ENCODE data around the gene CHSY3.

Gene CHSY3

DNA sequence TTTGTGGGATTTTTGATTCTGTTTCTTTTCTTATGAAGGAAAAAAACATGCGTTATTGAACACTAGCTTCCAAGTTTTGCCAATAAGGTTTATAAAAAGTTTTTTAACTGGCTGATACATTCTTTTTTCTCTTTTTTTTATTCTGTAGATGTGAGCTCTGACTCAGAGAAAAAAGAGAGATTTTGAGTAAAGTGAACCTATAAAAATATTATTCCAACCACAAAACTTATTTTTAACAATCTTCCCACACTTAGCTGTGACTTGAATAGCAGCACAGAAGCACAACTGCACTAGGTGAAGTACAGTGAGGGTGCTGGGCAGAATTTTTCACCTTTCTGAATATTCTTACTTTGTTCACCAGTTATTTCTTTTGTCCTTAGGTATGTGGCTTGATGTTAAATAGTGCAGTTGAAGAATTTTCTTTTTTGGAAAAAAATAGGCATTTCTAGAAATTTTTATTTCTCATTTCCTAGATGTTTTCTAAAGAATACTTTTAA, 41.6 kb downstream of the CHSY3 start:
- no peak for DNase-seq (ENCODE audit: low read depth in 2 of 2)

DNA sequence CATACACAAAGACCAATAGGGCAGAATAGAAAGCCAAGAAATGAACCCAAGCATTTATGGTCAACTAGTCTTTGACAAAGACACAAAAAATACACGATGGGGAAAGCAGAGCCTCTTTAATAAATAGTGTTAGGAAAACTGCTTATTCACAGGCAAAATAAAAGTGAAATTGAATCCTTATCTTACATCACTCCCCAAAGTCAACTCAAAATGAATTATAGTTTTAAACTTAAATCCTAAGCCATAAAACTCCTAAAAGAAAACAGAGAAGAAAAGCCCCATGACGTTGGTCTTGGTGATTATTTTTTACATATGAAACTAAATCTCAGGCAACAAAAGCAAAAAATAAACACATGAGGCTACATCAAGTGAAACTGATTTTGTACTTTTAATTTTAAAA, 46.8 kb downstream of the CHSY3 start:
- no peak for DNase-seq (ENCODE audit: low read depth in 2 of 2)

DNA sequence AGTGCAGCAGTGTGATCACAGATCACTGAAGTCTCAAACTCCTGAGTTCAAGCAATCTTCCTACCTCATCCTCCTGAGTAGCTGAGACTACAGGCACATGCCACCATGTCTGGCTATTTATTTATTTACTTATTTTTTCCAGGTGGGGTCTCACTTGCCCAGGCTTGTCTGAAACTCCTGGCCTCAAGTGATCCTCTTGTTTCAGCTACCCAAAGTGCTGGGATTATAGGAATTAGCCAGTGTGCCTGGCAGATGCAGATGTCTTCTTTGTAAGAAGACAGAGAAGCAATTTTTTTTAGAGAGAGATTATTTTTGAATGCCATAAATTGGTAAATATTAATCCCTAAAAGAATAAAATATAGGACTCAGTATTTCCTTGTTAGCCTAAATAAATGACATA, 54.3 kb downstream of the CHSY3 start:
- no peak for DNase-seq (ENCODE audit: low read depth in 2 of 2)

DNA sequence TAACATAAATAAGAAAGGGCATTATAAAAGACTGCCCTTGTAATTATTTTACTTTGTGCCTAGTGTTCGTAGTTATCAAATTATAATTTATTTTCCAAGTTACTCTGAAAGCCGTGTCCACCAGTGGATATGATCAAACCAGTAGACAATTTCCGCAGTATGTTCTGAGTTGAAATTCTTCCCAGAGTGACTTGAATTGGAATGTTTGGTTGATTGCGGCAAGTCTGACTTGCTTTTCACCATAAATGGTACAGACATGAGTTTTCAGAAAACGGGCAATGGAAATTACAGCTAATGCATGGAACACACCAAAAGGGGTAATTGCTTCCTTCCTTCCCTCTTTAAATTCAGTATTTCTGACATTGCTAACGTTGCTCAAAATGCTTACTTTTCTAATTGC, 56.6 kb downstream of the CHSY3 start:
- DNase-seq (ENCODE audit: low read depth in 2 of 2): no peak

DNA sequence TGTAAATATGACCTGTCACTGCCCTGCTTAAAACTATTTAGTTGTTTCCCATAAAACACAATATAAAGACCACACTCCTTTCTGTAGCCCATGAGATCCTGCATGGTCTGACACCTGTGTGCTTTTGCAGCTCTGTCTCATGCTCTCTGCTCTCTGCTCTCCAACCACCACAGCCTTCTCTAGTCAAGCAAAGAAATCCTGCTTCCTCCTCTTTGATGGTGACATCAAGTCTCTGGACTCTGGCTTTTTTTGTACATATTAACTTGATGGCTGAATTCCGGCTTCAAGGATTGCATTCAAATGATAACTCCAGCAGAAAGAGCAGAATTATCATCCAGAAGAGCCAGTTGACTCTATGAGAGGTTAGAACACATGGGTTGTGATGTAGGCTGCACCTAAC, 58.2 kb downstream of the CHSY3 start:
- DNase-seq (ENCODE audit: low read depth in 2 of 2): no peak

DNA sequence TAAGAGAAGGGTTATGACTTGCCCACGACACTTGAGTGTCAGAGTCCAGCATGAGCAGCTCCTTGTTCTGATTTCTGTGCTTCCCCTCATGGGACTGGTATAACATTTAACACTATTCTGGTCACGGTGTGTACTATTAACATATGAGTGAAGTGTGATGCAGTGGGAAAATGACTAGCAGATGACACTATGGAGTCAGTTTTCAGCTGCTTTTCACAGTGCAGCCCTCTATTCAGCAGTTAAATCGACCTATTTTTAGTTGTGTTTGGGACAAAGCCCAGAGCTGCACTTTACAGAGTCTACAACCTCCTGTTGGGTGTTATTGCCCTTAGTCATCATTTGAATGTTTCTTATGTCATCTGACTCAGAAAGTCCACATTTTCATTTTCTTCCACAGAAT, 59.1 kb downstream of the CHSY3 start:
- DNase-seq (ENCODE audit: low read depth in 2 of 2): no peak

DNA sequence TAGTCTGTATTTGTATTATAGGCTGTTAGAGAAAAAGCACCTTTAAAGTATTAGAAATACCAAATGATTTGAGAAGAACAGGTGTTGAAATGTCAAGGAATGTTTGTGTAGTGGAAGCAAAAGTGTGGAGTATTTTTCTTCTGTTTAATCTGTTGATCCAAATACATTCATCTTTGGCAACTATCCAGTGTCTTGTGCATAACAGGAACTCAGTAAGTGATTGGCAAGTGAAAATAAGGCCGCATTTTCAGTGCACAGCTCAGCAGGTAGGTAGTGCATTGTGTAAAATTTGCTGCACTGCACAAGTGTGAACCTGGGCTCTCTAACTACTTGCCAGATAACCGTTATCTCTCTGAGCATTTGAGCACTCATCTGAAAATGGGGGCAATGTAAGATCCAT, 61.8 kb downstream of the CHSY3 start:
- DNase-seq (ENCODE audit: low read depth in 2 of 2): no peak

DNA sequence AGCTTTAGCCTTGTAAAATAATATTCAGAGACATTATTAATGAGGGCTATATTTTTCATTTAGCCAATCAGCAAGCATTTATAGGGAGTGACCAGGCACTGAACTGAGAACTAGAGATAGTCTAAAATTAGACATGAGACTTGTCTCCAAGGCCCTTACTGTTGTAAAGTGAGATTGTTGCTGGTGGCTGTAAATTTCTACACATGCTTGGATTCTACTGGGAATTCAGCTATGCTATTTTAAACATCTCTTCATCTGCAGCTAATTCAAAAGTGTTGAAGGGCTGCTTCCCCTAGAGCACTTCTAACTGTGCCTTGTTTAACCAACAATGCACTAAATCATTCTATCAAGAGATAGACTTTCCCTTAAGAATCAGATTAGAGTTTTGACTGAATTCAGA, 67.4 kb downstream of the CHSY3 start:
- no peak for DNase-seq (ENCODE audit: low read depth in 2 of 2)

DNA sequence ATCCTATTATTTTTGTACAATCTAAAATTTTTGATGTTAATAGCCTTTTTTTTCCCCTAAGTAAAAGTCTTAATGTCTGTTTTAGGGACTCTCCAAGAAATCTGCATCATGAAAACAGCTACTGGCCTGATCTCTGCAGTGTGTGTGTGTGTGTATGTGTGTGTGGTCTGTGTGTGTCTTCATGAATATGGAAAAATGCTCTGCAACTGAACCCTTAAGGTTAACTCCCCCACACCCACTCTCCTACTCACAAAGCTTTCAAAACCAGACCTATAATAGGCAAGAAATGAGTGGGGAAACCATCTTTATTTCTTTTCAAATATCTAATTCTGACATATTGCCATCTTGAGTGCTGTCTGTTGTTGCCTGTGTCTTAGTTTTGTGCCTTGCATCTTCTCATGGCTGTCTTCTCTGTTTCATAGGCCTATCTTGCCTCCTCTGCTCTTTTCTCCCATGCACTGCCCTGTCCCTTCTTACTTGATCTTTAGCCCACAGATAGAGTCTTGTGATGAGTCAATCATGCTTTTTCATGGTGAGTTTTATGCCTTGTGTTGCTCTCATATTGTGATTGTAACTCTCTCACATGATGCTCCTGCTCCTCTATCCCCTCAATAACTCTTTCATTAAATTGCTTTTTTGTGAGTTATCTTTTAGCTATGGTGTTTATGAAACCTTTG, 68.3 kb downstream of the CHSY3 start:
- no peak for DNase-seq (ENCODE audit: low read depth in 2 of 2)

DNA sequence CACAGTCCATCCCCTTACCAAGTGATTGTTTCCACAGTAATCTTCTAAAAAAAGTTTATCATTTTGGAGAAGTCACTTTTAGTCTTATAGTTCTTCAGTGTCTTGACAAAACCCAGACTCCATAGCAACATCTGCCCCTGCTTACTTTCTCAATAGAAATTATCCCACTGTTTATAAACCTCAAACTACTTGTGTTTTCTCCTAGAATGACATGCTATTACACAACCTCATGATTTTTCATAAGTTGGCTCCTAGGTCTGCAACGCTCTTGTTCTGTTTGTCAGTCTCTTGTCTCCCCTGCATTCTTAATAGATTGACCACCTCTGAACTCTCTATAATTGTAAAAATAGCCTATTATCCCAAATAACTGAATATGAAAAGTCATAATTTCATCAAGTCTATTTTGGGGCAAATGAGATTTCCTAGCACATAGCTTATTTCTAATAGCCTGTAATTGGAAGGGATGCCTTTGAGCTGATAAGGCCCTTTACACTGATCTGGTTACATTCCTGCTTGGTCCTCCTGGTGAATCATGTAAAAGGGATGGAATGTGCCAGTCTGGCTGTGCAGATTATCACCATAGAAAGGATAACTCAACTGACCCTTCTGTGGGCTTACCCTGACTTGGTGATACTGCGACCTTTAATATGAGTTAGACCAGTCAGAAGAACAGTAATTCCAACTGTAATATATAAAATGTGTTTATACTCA, 69.6 kb downstream of the CHSY3 start:
- no peak for DNase-seq (ENCODE audit: low read depth in 2 of 2)

DNA sequence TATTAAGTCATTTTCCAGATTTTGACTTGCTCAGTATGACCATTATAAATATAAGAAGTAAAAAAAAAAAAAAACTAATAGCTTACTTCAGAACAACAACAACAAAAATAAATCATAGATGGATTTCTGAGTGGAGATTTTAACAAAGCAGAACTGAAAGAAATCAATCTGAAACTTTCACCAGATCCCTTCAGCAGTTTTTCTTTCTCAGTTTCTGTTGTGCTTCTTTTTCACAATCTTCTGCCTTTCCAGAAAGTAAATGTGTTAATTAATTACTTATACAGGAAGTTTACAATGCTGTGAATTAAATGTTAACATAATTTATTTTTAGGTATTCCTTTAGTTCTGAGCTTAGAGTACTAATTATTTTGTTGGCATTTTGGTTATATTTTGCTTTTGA, 73.5 kb downstream of the CHSY3 start:
- DNase-seq (ENCODE audit: low read depth in 2 of 2): no peak

DNA sequence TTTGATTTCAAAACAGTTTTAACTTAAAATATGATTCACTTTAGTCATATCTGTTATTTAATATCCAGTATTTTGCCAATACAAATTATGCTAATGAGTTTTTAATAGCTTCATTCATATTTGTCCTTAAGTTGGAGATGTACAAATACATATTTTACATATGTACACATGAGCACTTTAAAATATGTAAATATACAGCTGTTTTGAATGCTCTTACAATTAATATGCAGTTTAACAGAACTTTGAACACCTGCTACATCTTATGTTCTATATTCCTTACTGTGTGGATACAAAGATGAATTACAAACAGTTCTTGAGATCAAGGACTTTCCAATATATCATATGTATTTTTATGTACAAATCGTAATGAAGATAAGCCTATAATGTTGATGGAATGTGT, 74.0 kb downstream of the CHSY3 start:
- no peak for DNase-seq (ENCODE audit: low read depth in 2 of 2)

DNA sequence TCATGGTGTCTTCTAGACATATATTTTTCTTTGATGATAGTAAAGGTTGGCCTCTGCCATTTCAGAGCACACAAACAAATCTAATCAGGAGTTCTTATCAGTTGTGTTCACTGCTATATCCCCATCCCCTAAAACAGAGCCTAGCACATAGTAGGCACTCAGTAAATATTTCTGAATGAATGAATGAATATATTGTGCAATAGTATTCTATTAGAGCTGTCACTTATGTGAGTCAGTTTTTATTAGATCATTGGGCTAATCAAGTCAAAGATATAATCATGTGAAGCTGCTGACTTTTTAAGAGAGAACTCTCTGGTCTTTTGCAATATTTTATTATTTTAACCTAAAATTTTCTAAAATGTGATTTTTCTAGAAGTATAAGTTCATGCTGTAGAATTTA, 84.2 kb downstream of the CHSY3 start:
- DNase-seq (ENCODE audit: low read depth in 2 of 2): no peak

DNA sequence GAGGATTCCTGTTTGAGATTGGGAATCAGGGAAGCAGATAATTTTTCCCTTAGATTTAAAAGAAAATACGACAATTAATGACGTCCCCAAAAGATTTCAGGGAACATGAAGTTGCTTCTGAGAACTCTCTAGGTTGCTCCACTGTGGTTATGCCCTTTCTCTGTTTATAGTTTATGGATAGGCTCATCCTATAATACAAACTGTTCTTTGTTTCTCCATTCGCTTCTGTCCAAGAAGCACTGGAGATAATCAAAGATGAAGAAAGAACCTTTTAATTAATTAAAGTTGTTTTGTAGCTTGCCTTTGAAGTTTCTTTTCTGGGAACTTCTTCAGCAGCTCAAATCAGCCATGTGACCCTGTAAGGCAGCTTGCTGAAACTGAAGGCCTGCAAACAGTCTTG, 87.5 kb downstream of the CHSY3 start:
- DNase-seq (ENCODE audit: low read depth in 2 of 2): no peak

DNA sequence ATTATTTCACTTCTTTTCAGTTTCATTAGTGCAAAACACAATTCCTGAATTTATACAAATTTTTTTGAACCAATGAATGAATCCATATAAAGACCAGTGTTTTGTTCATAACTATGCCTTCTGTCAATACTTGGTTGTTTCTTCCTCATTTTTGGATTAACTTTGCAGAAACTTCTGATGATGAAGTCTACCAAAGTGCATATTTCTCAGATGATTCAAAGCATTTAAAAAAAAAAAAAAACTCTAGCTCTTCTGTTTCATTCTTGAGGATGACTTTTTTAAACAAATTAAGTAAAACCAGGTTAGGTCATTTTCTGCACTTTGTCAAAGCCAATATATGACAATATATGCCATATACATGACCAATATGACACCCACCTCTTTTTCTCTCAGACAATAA, 92.6 kb downstream of the CHSY3 start:
- no peak for DNase-seq (ENCODE audit: low read depth in 2 of 2)

DNA sequence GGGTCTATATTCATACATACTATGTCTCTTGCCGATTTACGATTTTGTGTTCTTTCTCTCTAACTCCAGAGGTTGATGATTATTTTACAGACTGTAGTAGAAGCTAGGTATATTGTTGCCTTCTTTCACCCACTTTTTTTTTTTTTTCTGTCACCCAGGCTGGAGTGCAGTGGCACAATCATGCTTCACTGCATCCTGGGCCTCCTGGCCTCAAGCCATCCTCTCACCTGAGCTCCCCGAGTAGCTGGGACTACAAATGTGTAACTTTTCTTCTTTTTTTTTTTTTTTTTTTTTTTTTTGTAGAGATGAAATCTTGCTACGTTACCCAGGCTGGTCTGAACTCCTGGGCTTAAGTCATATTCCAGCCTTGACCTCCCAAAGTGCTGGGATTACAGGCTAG, 96.2 kb downstream of the CHSY3 start:
- no peak for DNase-seq (ENCODE audit: low read depth in 2 of 2)

DNA sequence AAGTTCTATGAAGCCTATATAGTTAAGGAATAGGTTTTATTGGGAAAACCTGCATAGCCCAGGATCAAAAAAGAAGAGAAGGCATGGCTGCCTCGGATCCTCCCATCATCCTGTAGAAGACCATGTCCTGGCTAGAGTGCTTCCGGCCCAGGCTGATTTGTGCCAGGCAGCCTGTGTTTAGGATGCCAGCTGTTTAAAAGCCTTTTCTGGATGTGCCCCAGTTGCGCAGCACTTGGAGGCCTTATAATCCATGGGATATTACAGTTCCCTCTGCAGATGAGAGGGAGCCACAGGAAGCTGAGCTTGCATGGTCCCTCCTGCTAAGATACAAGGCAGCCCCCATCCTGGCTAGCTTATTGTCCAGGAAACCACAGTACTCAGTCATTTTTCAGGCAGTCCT, 97.9 kb downstream of the CHSY3 start:
- no peak for DNase-seq (ENCODE audit: low read depth in 2 of 2)

DNA sequence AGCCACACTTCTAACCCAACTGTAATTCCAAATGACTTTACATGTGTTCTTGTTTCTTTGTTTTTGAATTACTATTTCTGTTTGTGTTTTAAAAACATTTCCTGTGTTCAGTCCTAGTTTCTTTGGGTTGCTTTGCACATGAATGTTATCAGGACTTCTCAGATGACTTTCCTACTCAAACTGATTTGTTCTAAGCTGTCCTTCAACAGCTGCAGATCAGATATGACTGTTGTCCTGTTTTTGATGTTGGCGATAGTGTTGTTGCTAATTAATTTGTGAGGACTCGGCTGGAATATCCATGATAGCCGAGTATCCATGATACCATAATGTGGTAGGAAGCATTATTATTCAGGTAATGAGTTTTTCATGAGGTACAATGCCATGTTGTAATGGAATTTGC, 98.6 kb downstream of the CHSY3 start:
- no peak for DNase-seq (ENCODE audit: low read depth in 2 of 2)

DNA sequence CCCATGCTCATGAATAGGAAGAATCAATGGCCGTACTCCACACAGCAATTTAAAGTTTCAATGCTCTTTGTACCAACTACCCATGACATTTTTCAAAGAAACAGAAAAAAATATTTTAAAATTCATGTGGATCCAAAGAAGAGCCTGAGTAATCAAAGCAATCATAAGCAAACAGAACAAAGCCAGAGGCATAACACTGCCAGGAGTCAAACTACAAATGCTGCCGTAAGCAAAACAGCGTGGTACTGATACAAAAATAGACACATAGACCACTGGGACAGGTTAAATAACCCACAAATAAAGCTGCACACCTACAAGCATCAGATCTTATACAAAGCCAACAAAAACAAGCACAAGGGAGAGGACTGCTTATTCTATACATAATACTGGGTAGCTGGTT, 107.7 kb downstream of the CHSY3 start:
- no peak for DNase-seq (ENCODE audit: low read depth in 2 of 2)

DNA sequence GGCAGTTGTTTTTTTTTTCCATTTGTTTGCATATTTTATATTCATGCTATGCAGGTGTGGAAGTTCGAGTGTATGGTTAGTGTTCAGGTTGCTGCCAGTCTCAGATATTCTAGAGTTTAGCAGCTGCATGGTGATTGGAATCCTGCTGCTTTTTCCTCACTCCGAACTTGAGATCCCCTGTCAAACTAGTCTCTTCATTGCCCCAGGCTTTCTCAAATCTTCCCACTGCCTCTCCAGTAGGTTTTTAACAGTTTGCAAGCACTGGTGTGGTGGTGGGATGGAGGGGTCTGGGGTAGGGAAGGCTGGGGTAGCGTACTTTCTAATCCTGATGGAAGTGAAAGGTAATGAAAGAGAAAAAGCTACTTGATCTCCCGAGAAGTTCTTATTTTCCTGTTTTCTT, 112.9 kb downstream of the CHSY3 start:
- no peak for DNase-seq (ENCODE audit: low read depth in 2 of 2)

DNA sequence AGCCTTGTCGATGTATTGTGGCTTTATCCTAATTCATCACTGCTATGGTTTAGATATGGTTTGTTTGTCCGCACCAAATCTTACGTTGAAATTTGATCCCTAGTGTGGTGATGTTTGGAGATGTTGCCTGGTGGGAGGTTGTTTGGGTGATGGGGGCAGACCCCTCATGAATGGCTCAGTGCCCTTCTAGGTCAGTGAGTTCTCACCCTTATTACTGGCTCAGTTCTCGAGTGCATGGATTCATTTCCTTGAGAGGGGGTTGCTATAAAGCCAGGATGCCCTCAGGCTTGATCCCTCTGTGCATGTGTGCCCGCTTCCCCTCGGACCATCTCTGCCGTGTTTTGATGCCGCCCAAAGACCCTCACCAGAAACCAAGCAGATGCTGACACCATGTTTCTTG, 114.4 kb downstream of the CHSY3 start:
- no peak for DNase-seq (ENCODE audit: low read depth in 2 of 2)

DNA sequence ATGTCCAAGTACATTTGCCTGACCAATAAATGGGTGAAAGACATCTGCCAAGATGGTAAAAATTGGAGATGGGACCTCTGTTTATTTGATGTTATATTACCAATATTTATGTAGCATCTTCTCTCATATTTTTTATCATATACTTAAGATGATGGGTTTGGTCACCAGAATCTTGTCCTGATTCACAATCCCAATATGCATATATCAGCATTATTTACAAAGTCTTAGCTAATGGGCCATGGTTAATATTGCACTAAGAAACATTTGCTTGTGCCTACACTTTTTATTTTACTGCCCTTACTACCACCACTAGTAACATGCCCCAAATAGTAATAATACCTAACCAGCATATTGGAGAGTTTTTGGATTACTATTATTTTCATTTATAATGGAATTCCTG, 116.7 kb downstream of the CHSY3 start:
- DNase-seq (ENCODE audit: low read depth in 2 of 2): no peak

DNA sequence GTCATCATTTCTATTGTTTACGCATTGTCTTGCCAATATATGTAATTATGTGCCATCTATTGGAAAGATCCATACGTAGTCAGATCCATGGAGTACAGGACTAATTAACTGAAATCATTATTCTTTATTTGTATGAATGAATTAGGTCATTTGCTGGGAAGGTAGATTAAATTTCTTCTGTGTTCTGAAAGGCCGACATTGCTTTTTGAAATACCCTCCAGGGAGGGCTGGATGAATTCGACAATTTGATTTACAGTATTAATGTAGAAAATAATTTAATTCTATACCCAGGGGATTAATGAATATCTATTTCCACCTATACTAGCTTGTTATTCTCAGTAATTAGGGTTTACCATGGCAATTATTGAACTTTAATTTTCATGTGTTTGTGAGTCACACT, 117.6 kb downstream of the CHSY3 start:
- no peak for DNase-seq (ENCODE audit: low read depth in 2 of 2)

DNA sequence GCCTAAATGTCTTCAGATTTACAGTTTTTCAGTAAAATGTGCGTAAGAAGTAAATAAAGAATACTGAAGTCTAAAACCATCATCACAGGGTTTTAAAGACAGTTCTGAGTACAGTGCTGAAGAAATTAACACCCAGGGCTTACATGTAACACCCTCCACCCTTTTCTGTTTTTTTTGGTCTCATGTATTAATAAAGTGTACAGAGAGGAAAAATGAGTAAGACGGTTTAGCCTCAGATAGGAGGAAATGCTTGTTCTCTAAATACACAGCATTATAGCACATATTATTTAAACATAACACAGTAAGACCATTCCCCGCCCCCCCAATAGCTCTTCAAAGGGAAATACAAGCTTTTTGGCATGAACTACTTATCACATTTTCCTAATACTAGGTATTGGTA, 119.3 kb downstream of the CHSY3 start:
- DNase-seq (ENCODE audit: low read depth in 2 of 2): no peak
